IMR-90 (cell line): Measurements from ENCODE around the gene ABHD6. TPM values are rescaled to one million over a fixed set of nuclear protein-coding genes. Genes with fewer than 3 reads are reported as not detected.

Source experiments
- ATAC-seq: fragments of 200-7000 bp; cut with Tn5 transposase; 2 replicates; pipeline ENCODE4 v1.9.1; 2020; ENCODE audit warnings: low read depth, mild to moderate bottlenecking, moderate library complexity
- BruUV-seq: library from RNA; stranded (reverse); fragments of 400-500 nt; replicated peaks from 2 replicates; lab custom pipeline; 2021; lab: Mats Ljungman, UMichigan
- CTCF ChIA-PET: fragments of 300-600 bp; formaldehyde crosslinking; extraction: SDS; loops from one replicate; lab custom pipeline; 2021; ENCODE audit warnings: antibody characterized with exemption; lab: Yijun Ruan, JAX
- POLR2A ChIA-PET: fragments of 300-600 bp; sonication (Branson Sonifier 250); formaldehyde crosslinking; loops from one replicate; lab custom pipeline; 2022; ENCODE audit warnings: antibody characterized with exemption; ENCODE audit not compliant: unreplicated experiment; lab: Charles Lee
- DNase-seq: peaks from one replicate; pipeline ENCODE4 v3.0.0; 2013
- H2AFZ ChIP-seq: replicated peaks from 2 replicates; pipeline ENCODE3; 2013; ENCODE audit warnings: low read length, mild to moderate bottlenecking; ENCODE audit not compliant: poor library complexity
- H2AK5ac ChIP-seq: 2 replicates; pipeline ENCODE4 v1.6.1; 2013; ENCODE audit warnings: low read depth, low read length, inconsistent platforms
- H2AK9ac ChIP-seq: replicated peaks from 2 replicates; pipeline ENCODE3; 2013; ENCODE audit warnings: mild to moderate bottlenecking, low read depth, low read length, moderate library complexity; ENCODE audit not compliant: poor library complexity
- H2BK120ac ChIP-seq: 2 replicates; pipeline ENCODE4 v1.6.1; 2013; ENCODE audit warnings: low read depth, low read length, inconsistent platforms
- H2BK15ac ChIP-seq: 3 replicates; pipeline ENCODE4 v1.6.1; 2013; ENCODE audit warnings: low read depth, low read length, inconsistent platforms
- H2BK20ac ChIP-seq: 2 replicates; pipeline ENCODE4 v1.6.1; 2013; ENCODE audit warnings: low read depth, mild to moderate bottlenecking, inconsistent platforms, low read length, moderate library complexity
- H2BK5ac ChIP-seq: 2 replicates; pipeline ENCODE4 v1.6.1; 2013; ENCODE audit warnings: mild to moderate bottlenecking, low read depth, low read length, inconsistent platforms; ENCODE audit not compliant: poor library complexity, severe bottlenecking
- H3K14ac ChIP-seq: replicated peaks from 2 replicates; pipeline ENCODE4 v1.6.1; 2013; ENCODE audit warnings: low read depth, low read length, inconsistent platforms
- H3K18ac ChIP-seq: 2 replicates; pipeline ENCODE4 v1.6.1; 2013; ENCODE audit warnings: low read depth, low read length, control low read depth
- H3K23ac ChIP-seq: 2 replicates; pipeline ENCODE4 v1.6.1; 2013; ENCODE audit warnings: low read depth, low read length, inconsistent platforms
- H3K27ac ChIP-seq: 2 replicates; pipeline ENCODE4 v1.5.1; 2013; ENCODE audit warnings: mild to moderate bottlenecking, control low read depth, low read length; ENCODE audit not compliant: insufficient read depth
- H3K27me3 ChIP-seq: 2 replicates; pipeline ENCODE4 v1.6.1; 2013; ENCODE audit warnings: low read length; ENCODE audit not compliant: control insufficient read depth, insufficient read depth
- H3K36me3 ChIP-seq: 2 replicates; pipeline ENCODE4 v1.6.1; 2013; ENCODE audit warnings: low read length, mixed read lengths; ENCODE audit not compliant: control insufficient read depth, insufficient read depth
- H3K4ac ChIP-seq: 2 replicates; pipeline ENCODE4 v1.6.1; 2013; ENCODE audit warnings: low read depth, low read length, inconsistent platforms
- H3K4me1 ChIP-seq: 2 replicates; pipeline ENCODE4 v1.6.1; 2013; ENCODE audit warnings: low read length, mixed read lengths; ENCODE audit not compliant: control insufficient read depth, insufficient read depth
- H3K4me2 ChIP-seq: 2 replicates; pipeline ENCODE4 v1.6.1; 2013; ENCODE audit warnings: low read depth, mild to moderate bottlenecking, control low read depth, low read length, moderate library complexity
- H3K4me3 ChIP-seq: 2 replicates; pipeline ENCODE4 v1.5.1; 2013; ENCODE audit warnings: low read depth, mild to moderate bottlenecking, control low read depth, low read length, moderate library complexity; ENCODE audit not compliant: insufficient read depth
- H3K56ac ChIP-seq: 2 replicates; pipeline ENCODE4 v1.6.1; 2013; ENCODE audit warnings: low read length, inconsistent platforms; ENCODE audit not compliant: insufficient read depth; ENCODE audit errors: extremely low read depth
- H3K79me1 ChIP-seq, 2 experiments: 2 replicates each; pipeline ENCODE4 v1.6.1; 2013; ENCODE audit warnings: low read length in 2 of 2, inconsistent platforms in 1 of 2, low read depth in 1 of 2
- H3K9ac ChIP-seq: 2 replicates; pipeline ENCODE4 v1.6.1; 2013; ENCODE audit warnings: low read depth, low read length, control low read depth
- H3K9me1 ChIP-seq: 2 replicates; pipeline ENCODE4 v1.6.1; 2013; ENCODE audit warnings: low read length, inconsistent platforms; ENCODE audit not compliant: insufficient read depth
- H3K9me3 ChIP-seq: 2 replicates; pipeline ENCODE4 v1.6.1; 2013; ENCODE audit warnings: low read length; ENCODE audit not compliant: control insufficient read depth, insufficient read depth
- H4K20me1 ChIP-seq: 2 replicates; pipeline ENCODE4 v1.6.1; 2013; ENCODE audit warnings: low read length, inconsistent platforms; ENCODE audit not compliant: insufficient read depth
- H4K5ac ChIP-seq: 2 replicates; pipeline ENCODE4 v1.6.1; 2013; ENCODE audit warnings: mild to moderate bottlenecking, low read depth, low read length, control low read depth
- H4K8ac ChIP-seq, 2 experiments: 2 replicates each; pipeline ENCODE4 v1.6.1; 2013; ENCODE audit warnings: low read depth in 2 of 2, low read length in 2 of 2, control low read depth in 1 of 2, inconsistent platforms in 1 of 2
- H4K91ac ChIP-seq: 2 replicates; pipeline ENCODE4 v1.6.1; 2013; ENCODE audit warnings: low read depth, low read length, inconsistent platforms; ENCODE audit not compliant: insufficient read depth
- BHLHE40 ChIP-seq: fragments of 150-350 bp; IDR thresholded peaks from 2 replicates; pipeline ENCODE4 v1.6.1; 2016; ENCODE audit warnings: mild to moderate bottlenecking, low read depth, low read length
- CEBPB ChIP-seq: IDR thresholded peaks from 2 replicates; pipeline ENCODE4 v1.6.1; 2012; ENCODE audit warnings: low read depth, low read length, improper control_type of control experiment
- CHD1 ChIP-seq: IDR thresholded peaks from 2 replicates; pipeline ENCODE4 v1.6.1; 2012; ENCODE audit warnings: low read depth, low read length, improper control_type of control experiment
- FOS ChIP-seq: fragments of 150-350 bp; IDR thresholded peaks from 2 replicates; pipeline ENCODE4 v1.6.1; 2016; ENCODE audit warnings: low read depth, low read length
- MAFK ChIP-seq: IDR thresholded peaks from 2 replicates; pipeline ENCODE4 v1.6.1; 2012; ENCODE audit warnings: low read depth, low read length, improper control_type of control experiment
- MAZ ChIP-seq: IDR thresholded peaks from 2 replicates; pipeline ENCODE4 v1.6.1; 2012; ENCODE audit warnings: low read depth, mild to moderate bottlenecking, low read length, improper control_type of control experiment, moderate library complexity, borderline replicate concordance
- NFE2L2 ChIP-seq: fragments of 150-350 bp; IDR thresholded peaks from 2 replicates; pipeline ENCODE4 v1.6.1; 2016; ENCODE audit warnings: low read depth, mild to moderate bottlenecking, low read length
- POLR2A ChIP-seq: IDR thresholded peaks from 2 replicates; pipeline ENCODE4 v1.6.1; 2012; ENCODE audit warnings: mild to moderate bottlenecking, low read depth, low read length
- RAD21 ChIP-seq: IDR thresholded peaks from 2 replicates; pipeline ENCODE4 v1.6.1; 2012; ENCODE audit warnings: low read length, improper control_type of control experiment
- RCOR1 ChIP-seq: IDR thresholded peaks from 2 replicates; pipeline ENCODE4 v1.6.1; 2012; ENCODE audit warnings: mild to moderate bottlenecking, low read length, improper control_type of control experiment; ENCODE audit not compliant: insufficient replicate concordance
- RFX5 ChIP-seq: IDR thresholded peaks from 2 replicates; pipeline ENCODE4 v1.8.0; 2012; ENCODE audit warnings: low read depth, mild to moderate bottlenecking, low read length, moderate library complexity
- WGBS, 2 experiments: methylation state at CpG; one replicate each; pipeline versions ENCODE4 v1.1.5 to v1.1.7; 2013; ENCODE audit warnings: missing lambda C conversion rate in 2 of 2; ENCODE audit not compliant: insufficient read length in 1 of 2; ENCODE audit errors: extremely low coverage in 2 of 2; 5-methylcytosine and 5-hydroxymethylcytosine counted together
- dilution Hi-C: fragments of 300-500 bp; cut with HindIII; formaldehyde crosslinking; loops from one replicate; pipeline ENCODE4 v1.14.3; 2018; ENCODE audit warnings: low sequenced_read_pairs; ENCODE audit not compliant: unreplicated experiment
- in situ Hi-C: fragments of 300-500 bp; cut with MboI; formaldehyde crosslinking; loops from 3 replicates; pipeline ENCODE4 v1.14.3; 2019; ENCODE audit warnings: low sequenced_read_pairs, inconsistent platforms, mixed read lengths
- intact Hi-C: fragments of 100-400 bp; cut with micrococcal nuclease; formaldehyde crosslinking; loops from 2 replicates; pipeline ENCODE4 v1.10.0; 2022
- polyA plus RNA-seq, 3 experiments: library from polyadenylated mRNA; depleted of rRNA; stranded (reverse); fragments of >200 nt; gene quantifications; 2 replicates each; pipeline ENCODE4 v1.2.3, GENCODE V29; 2012; ENCODE audit warnings: low replicate concordance in 1 of 3
- total RNA-seq: library from RNA; depleted of rRNA; stranded (reverse); fragments of >200 nt; gene quantifications from 2 replicates; pipeline ENCODE4 v1.2.3, GENCODE V29; 2012
- TF ChIP-seq, protein P1 (sequence below): conservative IDR thresholded peaks from 2 replicates; pipeline ENCODE4 v1.5.1; 2012; ENCODE audit warnings: mild to moderate bottlenecking, low read depth, low read length, improper control_type of control experiment
- TF ChIP-seq, protein P2 (sequence below): fragments of 150-350 bp; IDR thresholded peaks from 2 replicates; pipeline ENCODE4 v1.6.1; 2016; ENCODE audit warnings: low read depth, mild to moderate bottlenecking, low read length, moderate library complexity, borderline replicate concordance
- TF ChIP-seq, protein P3 (sequence below): fragments of 150-350 bp; IDR thresholded peaks from 2 replicates; pipeline ENCODE4 v1.6.1; 2017; ENCODE audit warnings: mild to moderate bottlenecking, antibody characterized with exemption, low read length, low read depth

ABHD6 gene
- total and polyA plus RNA-seq, 2 of the 4 experiments (the other 2 are of a cell fraction) = 5.0 to 5.6 TPM

DNA sequence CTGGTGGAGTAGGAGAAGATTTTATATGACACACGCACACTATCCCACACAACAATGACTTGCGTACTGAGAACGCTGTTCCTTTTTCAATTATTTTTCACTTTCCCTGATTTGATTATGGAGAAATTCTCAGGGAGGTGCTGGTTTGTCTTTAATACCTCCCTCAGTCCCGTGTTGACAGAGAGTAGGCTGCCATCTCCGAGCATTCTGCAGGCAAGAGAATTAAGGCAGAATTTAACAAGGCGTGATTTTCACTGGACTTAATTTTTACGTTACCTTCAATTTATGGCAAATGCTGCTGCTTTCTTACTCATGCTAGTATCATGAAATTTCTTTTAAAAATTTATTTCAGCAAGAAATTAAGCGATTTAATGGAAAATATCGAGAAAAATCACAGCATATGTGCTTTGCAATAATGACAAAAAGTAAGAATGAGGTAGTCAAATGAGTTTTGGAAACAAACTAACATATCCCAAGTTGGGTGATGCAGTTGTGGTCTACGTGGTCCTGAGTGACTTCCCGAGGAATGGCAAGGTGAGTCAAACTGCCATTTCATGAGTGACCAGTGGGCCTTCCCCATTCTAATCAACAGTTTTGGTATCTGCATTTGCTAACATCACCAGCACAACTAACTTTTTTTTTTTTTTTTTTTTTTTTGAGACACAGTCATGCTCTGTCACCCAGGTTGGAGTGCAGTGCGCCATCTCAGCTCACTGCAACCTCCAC is 43.7 kb upstream of the ABHD6 start:
- no peak overlapping the region for H2AK9ac ChIP-seq
- TF ChIP-seq FOS = no peak
- TF ChIP-seq, protein P1, sequence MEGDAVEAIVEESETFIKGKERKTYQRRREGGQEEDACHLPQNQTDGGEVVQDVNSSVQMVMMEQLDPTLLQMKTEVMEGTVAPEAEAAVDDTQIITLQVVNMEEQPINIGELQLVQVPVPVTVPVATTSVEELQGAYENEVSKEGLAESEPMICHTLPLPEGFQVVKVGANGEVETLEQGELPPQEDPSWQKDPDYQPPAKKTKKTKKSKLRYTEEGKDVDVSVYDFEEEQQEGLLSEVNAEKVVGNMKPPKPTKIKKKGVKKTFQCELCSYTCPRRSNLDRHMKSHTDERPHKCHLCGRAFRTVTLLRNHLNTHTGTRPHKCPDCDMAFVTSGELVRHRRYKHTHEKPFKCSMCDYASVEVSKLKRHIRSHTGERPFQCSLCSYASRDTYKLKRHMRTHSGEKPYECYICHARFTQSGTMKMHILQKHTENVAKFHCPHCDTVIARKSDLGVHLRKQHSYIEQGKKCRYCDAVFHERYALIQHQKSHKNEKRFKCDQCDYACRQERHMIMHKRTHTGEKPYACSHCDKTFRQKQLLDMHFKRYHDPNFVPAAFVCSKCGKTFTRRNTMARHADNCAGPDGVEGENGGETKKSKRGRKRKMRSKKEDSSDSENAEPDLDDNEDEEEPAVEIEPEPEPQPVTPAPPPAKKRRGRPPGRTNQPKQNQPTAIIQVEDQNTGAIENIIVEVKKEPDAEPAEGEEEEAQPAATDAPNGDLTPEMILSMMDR = no peak
- TF ChIP-seq POLR2A = no peak
- TF ChIP-seq, protein P2, sequence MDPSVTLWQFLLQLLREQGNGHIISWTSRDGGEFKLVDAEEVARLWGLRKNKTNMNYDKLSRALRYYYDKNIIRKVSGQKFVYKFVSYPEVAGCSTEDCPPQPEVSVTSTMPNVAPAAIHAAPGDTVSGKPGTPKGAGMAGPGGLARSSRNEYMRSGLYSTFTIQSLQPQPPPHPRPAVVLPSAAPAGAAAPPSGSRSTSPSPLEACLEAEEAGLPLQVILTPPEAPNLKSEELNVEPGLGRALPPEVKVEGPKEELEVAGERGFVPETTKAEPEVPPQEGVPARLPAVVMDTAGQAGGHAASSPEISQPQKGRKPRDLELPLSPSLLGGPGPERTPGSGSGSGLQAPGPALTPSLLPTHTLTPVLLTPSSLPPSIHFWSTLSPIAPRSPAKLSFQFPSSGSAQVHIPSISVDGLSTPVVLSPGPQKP = no peak
- no peak for TF ChIP-seq RFX5
- no peak for TF ChIP-seq RAD21
- TF ChIP-seq CEBPB = no peak
- TF ChIP-seq BHLHE40 = no peak
- TF ChIP-seq NFE2L2 = no peak
- TF ChIP-seq, protein P3, sequence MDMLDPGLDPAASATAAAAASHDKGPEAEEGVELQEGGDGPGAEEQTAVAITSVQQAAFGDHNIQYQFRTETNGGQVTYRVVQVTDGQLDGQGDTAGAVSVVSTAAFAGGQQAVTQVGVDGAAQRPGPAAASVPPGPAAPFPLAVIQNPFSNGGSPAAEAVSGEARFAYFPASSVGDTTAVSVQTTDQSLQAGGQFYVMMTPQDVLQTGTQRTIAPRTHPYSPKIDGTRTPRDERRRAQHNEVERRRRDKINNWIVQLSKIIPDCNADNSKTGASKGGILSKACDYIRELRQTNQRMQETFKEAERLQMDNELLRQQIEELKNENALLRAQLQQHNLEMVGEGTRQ = no peak
- no peak for TF ChIP-seq RCOR1
- TF ChIP-seq MAZ = no peak
- no peak for TF ChIP-seq MAFK
- TF ChIP-seq CHD1 = no peak
- no peak overlapping the region for H2BK5ac ChIP-seq
- in situ Hi-C loops (loop anchor here (25.0 kb wide), 1 partner anchor 218 kb away; no protein-coding TSS in a partner anchor), intact Hi-C loops (no loop called here), dilution Hi-C loops (no loop called here)
- H2BK120ac ChIP-seq = no peak overlapping the region
- H3K9me3 ChIP-seq = no peaks in the 10 kb centered on the region
- no TSS peak for BruUV-seq
- POLR2A ChIA-PET = no interaction called here
- H4K91ac ChIP-seq = no peak overlapping the region
- no peak overlapping the region for H3K4me2 ChIP-seq
- H2AFZ ChIP-seq = no peak overlapping the region
- no peaks in the 10 kb centered on the region for H4K20me1 ChIP-seq
- no peak overlapping the region for H3K9ac ChIP-seq
- no peak overlapping the region for H3K4ac ChIP-seq
- DNase-seq (no peak), ATAC-seq (no peak)
- no peak overlapping the region for H2AK5ac ChIP-seq
- H4K8ac ChIP-seq = no peak overlapping the region
- no peak overlapping the region for H3K18ac ChIP-seq
- no peaks in the 10 kb centered on the region for H3K4me1 ChIP-seq
- H3K27me3 ChIP-seq = 0 out of 2 replicates have a peak, but pooled peaks cover 2% of the 10 kb centered on the region
- CTCF ChIA-PET = no interaction called here
- H3K9me1 ChIP-seq = no peaks in the 10 kb centered on the region
- H3K36me3 ChIP-seq = no peaks in the 10 kb centered on the region
- H3K4me3 ChIP-seq = no peak overlapping the region
- H3K27ac ChIP-seq = no peak overlapping the region
- no peak overlapping the region for H3K14ac ChIP-seq
- no peak overlapping the region for H3K23ac ChIP-seq
- H2BK15ac ChIP-seq = no peak overlapping the region
- H2BK20ac ChIP-seq = no peak overlapping the region
- H4K5ac ChIP-seq = no peak overlapping the region
- WGBS, 2 experiments = 75% methylated on average over 2 of the region's 12 CpGs; no CpG with 5 or more reads in 1 of the 2 experiments
- H3K56ac ChIP-seq = no peak overlapping the region
- H3K79me1 ChIP-seq = no peaks in the 10 kb centered on the region
